ENCODE results near the gene SMPX. TPM values are rescaled to one million over a fixed set of nuclear protein-coding genes. Genes with fewer than 3 reads are reported as not detected.
A peak's percentile ranks its signal among the peaks of the same experiment; 100 is the strongest.

Gene SMPX
- total RNA-seq, 1 experiment from 2014 or later, result not detected

DNA sequence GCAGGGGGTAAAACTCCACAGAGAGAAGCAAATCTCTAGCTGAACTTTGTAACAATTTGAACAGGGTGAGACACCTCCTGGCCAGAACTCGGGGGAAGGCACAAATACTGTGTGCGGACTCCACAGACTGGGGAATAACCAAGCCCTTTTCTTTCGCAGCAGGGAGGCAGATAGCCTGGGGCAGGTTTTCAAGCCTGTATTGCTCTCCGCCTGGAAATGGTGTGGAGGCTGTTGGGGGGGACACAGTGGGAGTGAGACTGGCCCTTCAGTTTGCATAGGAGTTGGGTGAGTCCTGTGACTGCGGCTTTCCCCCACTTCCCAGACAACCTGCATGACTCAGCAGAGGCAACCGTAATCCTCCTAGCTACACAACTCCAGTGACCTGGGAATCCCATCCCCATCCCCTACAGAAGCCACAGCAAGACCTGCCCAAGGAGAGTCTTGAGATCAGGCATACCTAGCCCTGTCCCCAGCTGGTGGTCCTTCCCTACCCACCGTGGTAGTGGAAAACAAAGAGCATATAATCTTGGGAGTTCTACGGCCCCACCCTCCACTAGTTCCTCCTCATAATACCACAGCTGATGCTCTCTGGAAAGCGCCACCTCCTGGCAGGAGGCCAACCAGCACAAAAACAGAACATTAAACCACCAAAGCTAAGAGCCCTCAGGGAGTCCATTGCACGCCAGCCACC is 12.9 kb upstream of the SMPX start:
- Mint-ChIP-seq H3K4me3 (ENCODE audit: unreplicated experiment) (no peak overlapping the region), H3K36me3 (ENCODE audit: insufficient read depth, unreplicated experiment) (no peaks in the 10 kb centered on the region), H3K4me1 (ENCODE audit: insufficient read depth, unreplicated experiment) (peaks cover 8% of the 10 kb centered on the region), H3K27ac (ENCODE audit: low read depth, unreplicated experiment) (no peak overlapping the region), H3K9me3 (ENCODE audit: unreplicated experiment) (peaks cover 8% of the 10 kb centered on the region), H3K27me3 (ENCODE audit: insufficient read depth, unreplicated experiment) (peaks cover 61% of the 10 kb centered on the region)
- BruUV-seq (replicated peaks), result no TSS peak
- intact Hi-C loops (cut with micrococcal nuclease), result no loop called here
- ChIA-PET CTCF (interaction anchor here (0.6 to 1.0 kb wide), 2 partner anchors 294 to 415 kb away, joined by 4 read pairs; no protein-coding TSS in a partner anchor), POLR2A (interaction anchor here (0.6 to 1.1 kb wide), 2 partner anchors 36 to 69 kb away, joined by 3 read pairs; partner anchors contain the start of gene MBTPS2)
- DNase-seq (ENCODE audit: unreplicated experiment), result peak; percentile 65
- TF ChIP-seq, protein P1, sequence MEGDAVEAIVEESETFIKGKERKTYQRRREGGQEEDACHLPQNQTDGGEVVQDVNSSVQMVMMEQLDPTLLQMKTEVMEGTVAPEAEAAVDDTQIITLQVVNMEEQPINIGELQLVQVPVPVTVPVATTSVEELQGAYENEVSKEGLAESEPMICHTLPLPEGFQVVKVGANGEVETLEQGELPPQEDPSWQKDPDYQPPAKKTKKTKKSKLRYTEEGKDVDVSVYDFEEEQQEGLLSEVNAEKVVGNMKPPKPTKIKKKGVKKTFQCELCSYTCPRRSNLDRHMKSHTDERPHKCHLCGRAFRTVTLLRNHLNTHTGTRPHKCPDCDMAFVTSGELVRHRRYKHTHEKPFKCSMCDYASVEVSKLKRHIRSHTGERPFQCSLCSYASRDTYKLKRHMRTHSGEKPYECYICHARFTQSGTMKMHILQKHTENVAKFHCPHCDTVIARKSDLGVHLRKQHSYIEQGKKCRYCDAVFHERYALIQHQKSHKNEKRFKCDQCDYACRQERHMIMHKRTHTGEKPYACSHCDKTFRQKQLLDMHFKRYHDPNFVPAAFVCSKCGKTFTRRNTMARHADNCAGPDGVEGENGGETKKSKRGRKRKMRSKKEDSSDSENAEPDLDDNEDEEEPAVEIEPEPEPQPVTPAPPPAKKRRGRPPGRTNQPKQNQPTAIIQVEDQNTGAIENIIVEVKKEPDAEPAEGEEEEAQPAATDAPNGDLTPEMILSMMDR (IDR thresholded peaks at IDR 0.05; ENCODE audit: unreplicated experiment), result no peak

DNA sequence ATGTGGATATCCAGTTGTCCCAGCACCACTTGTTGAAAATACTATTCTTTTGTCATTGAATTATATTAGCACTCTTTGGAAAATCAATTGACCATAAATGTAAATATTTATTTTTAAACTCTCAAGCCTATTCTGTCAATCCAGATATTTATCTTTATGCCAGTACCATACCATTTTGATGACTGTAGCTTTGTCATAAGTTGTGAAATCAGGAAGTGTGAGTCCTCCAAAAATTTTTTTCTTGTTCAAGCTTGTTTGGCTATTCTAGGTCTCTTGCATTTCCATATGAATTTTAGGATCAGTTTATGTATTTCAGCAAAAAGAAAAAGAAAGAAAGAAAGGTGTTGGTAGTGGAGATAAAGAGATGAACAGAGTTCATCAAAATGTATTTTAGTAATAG is 8.2 kb upstream of the SMPX start:
- Mint-ChIP-seq H3K4me1 (ENCODE audit: insufficient read depth, unreplicated experiment) (peaks cover 5% of the 10 kb centered on the region), H3K27me3 (ENCODE audit: insufficient read depth, unreplicated experiment) (peaks cover 41% of the 10 kb centered on the region), H3K4me3 (ENCODE audit: unreplicated experiment) (no peak overlapping the region), H3K27ac (ENCODE audit: low read depth, unreplicated experiment) (no peak overlapping the region), H3K36me3 (ENCODE audit: insufficient read depth, unreplicated experiment) (no peaks in the 10 kb centered on the region), H3K9me3 (ENCODE audit: unreplicated experiment) (peaks cover 8% of the 10 kb centered on the region)
- ChIA-PET CTCF (interaction anchor here (0.5 to 0.7 kb wide), 2 partner anchors 161 to 218 kb away, joined by 3 read pairs; no protein-coding TSS in a partner anchor), POLR2A (no interaction called here)
- peak; percentile 8 for DNase-seq (ENCODE audit: unreplicated experiment)
- TF ChIP-seq, protein P1 (IDR thresholded peaks at IDR 0.05; ENCODE audit: unreplicated experiment), result no peak
- BruUV-seq (replicated peaks), result no TSS peak
- intact Hi-C loops (cut with micrococcal nuclease), result no loop called here

DNA sequence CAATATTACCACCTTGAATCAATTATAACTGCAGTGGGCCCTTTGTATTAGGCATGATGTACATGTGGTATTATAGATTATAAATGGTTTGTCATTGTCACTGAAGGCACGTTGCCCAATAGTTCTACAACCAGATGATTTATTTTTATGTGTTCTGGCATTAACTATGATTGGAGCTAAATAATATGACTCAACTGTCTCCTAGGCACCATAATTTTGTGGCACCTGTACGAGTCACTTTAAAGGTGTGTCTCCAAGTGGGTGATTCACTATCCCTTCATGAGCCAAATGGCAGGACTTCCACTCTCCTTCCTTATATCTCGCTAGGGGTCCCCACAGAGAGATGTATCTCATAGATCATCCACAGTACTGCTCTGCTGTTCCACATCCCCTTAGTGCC is 6.1 kb upstream of the SMPX start:
- POLR2A ChIA-PET, result no interaction called here
- CTCF ChIA-PET, result interaction anchor here (0.7 kb wide), 2 partner anchors 19 to 42 kb away, joined by 3 read pairs; no protein-coding TSS in a partner anchor

DNA sequence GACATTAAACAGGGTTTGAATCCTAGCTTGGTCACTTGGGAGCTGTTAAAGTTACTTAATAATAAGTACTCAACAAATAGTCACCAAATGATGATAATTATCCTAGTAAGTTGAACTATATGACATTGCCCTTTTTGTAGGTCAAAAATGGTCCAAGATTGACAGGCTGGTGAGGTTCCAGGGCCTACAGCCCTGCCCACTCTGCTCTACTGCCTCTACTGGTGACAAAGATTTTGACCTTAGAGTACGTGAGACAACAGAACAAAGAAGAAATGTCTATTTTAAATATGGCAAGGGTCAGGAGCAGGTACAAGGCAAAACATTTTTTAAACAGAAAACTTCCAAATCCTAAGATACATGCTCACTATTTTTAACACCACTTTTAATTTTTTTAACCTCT is 572 bp upstream of the SMPX start:
- Mint-ChIP-seq H3K27me3 (ENCODE audit: insufficient read depth, unreplicated experiment) (peaks cover 19% of the 10 kb centered on the region), H3K4me3 (ENCODE audit: unreplicated experiment) (no peak overlapping the region), H3K4me1 (ENCODE audit: insufficient read depth, unreplicated experiment) (no peaks in the 10 kb centered on the region), H3K27ac (ENCODE audit: low read depth, unreplicated experiment) (no peak overlapping the region), H3K9me3 (ENCODE audit: unreplicated experiment) (no peaks in the 10 kb centered on the region), H3K36me3 (ENCODE audit: insufficient read depth, unreplicated experiment) (no peaks in the 10 kb centered on the region)
- DNase-seq (ENCODE audit: unreplicated experiment), result no peak
- ChIA-PET POLR2A (no interaction called here), CTCF (interaction anchor here (1.7 to 3.3 kb wide), 2 partner anchors 12 to 33 kb away, joined by 4 to 15 read pairs; no protein-coding TSS in a partner anchor)
- TF ChIP-seq, protein P1 (IDR thresholded peaks at IDR 0.05; ENCODE audit: unreplicated experiment), result no peak
- no TSS peak for BruUV-seq (replicated peaks)
- intact Hi-C loops (cut with micrococcal nuclease), result no loop called here

More for the DNA sequence above, 6.1 kb upstream of the SMPX start:
- Mint-ChIP-seq H3K9me3 (ENCODE audit: unreplicated experiment) (peaks cover 8% of the 10 kb centered on the region), H3K36me3 (ENCODE audit: insufficient read depth, unreplicated experiment) (no peaks in the 10 kb centered on the region), H3K27ac (ENCODE audit: low read depth, unreplicated experiment) (no peak overlapping the region), H3K27me3 (ENCODE audit: insufficient read depth, unreplicated experiment) (peaks cover 40% of the 10 kb centered on the region), H3K4me1 (ENCODE audit: insufficient read depth, unreplicated experiment) (no peaks in the 10 kb centered on the region), H3K4me3 (ENCODE audit: unreplicated experiment) (no peak overlapping the region)
- DNase-seq (ENCODE audit: unreplicated experiment), result peak; percentile 11
- TF ChIP-seq, protein P1 (IDR thresholded peaks at IDR 0.05; ENCODE audit: unreplicated experiment), result no peak
- intact Hi-C loops (cut with micrococcal nuclease), result no loop called here
- BruUV-seq (replicated peaks), result no TSS peak

All from MCF 10A (cell line).